Measurements from ENCODE around the gene IYD. TPM values are rescaled to one million over a fixed set of nuclear protein-coding genes. Genes with fewer than 3 reads are reported as not detected.
A peak's percentile ranks its signal among the peaks of the same experiment; 100 is the strongest.
"Not testable (repeated sequence)": the region's sequence is repeated elsewhere in the genome, so short reads cannot be mapped to it uniquely, and the experiment has no call there.

The IYD gene
- total RNA-seq, 2 donors from 2014 or later = not detected

DNA sequence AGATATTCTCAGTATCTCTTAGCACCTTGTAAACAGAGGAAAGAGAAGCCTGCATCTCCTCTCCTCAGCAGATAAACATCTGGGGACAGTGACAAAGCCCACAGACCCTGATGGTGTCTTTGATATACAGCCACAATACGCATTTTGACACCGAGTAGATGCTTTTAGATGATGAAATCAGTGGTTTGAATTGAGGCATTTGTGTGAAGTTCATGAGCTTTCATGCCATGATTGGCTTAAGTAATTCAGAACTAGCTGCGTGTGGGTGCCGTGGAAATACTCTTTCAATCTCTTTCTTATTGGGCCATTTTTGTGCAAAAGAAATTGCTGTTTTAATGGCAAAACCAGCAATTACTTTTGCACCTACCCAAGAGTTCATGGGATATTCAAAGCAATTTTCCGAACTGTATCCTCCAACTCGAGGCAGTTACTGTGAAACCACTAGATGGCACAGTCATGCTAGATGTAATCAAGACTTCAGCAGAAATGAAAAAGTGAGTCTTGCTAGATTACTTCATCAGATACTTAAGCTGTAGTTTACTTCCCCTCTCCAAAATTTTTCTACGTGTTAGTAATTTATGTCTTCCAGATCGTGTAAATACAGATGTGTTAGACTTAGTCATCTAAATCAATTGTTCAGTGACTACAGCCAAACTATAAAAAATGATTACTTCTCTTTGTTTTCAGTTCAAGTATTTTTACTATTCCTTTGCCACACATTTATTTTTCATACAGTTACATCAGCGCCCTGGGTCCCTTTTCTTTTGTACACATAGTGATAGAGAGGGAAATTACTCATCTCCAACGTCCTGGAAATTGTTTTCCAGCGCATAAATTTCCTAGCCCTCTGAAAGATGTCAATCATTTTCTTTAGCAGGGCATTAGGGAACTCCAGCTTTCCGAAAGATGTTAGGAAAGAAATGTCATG lies 49.4 kb downstream of the IYD start:
- DNase-seq (ENCODE audit: low spot score) = no peak

DNA sequence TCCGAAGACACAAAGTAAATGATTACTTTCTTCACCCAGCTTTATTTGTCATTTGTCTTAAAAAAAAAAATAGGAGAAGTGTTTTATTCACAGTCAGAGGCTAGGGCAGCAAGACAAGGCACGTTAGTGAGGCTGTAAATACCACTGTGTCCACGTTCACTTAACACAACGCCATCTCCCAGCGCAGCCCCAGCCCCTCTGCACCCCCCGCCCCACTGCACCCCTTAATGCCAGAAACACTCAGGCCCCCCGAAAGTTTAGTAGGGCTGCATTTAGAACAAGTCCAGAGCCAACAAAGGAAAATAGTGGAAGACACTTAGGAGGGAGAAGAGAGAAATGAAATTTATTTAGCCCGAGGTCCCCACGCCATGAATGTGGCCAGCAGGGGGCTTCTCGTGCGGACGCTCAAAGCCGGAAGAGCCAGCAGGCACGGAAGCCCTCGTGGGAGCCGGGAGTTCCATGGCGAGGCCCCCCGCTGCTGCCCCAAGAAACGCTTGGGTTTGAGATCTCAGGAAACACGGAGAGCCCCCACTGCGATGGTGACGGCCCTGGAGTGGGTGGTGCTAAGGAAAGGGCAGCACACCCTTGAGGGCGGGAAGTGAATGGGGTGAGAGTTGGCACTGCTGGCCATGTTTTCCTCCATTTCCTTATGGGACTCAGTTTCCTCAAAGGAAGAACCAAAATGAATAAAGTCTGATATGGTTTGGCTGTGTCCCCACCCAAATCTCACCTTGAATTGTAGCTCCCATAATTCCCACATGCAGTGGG lies 50.2 kb downstream of the IYD start:
- DNase-seq (ENCODE audit: low spot score) = peak; percentile 86
- intact Hi-C loops (cut with DNase I) = loop anchor here in 1 of 2 donors (5.0 kb wide), 1 partner anchor 398 kb away; no protein-coding TSS in a partner anchor

More for the DNA sequence above, 49.4 kb downstream of the IYD start:
- intact Hi-C loops (cut with DNase I) = loop anchor here in 1 of 2 donors (5.0 kb wide), 1 partner anchor 399 kb away; no protein-coding TSS in a partner anchor

DNA sequence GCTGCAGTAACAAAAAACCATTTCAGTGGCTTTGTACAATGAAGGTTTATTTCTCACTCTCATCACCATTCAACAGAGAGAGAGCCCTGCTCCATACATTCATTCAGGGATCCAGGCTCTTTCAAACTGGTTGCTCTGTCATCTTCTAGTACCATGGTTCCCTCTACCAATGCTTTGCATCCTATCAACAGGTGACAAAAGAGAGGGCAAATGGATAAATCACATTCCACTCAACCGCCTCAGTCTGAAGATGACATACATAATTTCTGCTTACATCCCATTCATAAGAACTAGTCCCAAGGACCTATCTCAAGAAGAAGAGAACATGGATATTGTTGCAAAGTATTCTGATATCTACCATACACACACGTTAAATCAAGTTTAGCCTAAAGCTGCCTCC lies 51.6 kb downstream of the IYD start:
- DNase-seq (ENCODE audit: low spot score) = no peak

DNA sequence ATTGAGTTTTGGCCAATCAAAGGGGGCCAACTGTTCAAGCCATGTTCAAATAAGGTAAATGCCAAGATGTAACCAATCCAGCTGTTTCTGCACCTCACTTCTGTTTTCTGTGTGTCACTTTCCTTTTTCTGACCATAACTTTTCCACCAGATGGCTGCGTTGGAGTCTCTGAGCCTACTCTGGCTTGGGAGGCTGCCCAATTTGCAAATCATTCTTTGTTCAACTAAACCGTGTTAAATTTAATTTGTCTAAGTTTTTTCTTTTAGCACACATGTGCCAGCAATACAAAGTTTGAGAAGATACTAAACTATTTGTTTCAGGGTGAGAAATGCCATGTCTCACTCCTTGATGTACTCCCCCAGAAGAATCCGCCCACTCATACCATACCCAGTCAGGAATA lies 52.1 kb downstream of the IYD start:
- intact Hi-C loops (cut with DNase I) = loop anchor here in 1 of 2 donors (10.0 kb wide), 1 partner anchor 184 kb away; no protein-coding TSS in a partner anchor
- no peak for DNase-seq (ENCODE audit: low spot score)

More for the DNA sequence above, 51.6 kb downstream of the IYD start:
- intact Hi-C loops (cut with DNase I) = loop anchor here in 1 of 2 donors (10.0 kb wide), 1 partner anchor 184 kb away; no protein-coding TSS in a partner anchor

DNA sequence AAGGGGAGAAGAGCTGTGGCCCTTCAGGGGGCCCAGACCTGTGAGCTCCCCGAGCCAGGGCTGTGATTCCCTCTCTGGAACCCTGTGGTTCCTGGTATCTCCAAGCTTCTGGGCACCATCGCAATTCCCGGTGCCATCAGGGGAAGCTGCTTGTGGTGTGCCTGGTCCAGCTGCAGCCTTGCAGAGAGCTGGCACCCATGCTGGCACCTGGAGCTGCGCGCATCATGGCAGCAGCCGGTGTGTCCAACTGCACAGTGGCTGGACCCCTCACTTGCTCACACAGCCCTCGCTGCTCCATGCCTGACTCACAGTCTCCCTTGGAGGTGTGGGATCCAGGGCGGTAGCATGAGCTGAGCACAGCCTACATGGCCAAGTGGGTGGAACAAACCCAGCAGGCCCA lies 56.7 kb downstream of the IYD start:
- no peak for DNase-seq (ENCODE audit: low spot score)
- intact Hi-C loops (cut with DNase I) = loop anchor here (5.0 to 10.0 kb wide), 2 partner anchors 179 to 387 kb away; no protein-coding TSS in a partner anchor

DNA sequence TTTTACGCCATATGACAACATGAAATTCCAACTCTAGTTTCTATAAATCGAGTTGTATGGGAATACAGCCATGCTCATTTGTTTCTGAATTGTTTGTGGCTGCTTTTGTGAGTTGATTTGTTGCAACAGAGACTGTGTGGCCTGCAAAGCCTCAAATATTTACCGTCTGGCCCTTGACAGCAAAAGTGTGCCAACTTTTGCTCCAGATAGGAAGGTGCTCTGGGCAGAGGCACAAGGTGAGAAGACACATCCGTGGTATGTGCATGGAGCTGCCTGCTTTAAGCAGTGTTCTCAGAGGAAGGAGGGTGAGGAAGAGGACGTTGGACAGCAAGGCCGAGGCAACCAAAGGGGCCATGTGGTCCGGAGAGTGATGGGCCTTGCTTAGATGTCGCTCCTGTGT lies 57.4 kb downstream of the IYD start:
- intact Hi-C loops (cut with DNase I) = loop anchor here (5.0 to 10.0 kb wide), 2 partner anchors 179 to 386 kb away; no protein-coding TSS in a partner anchor
- DNase-seq (ENCODE audit: low spot score) = no peak

DNA sequence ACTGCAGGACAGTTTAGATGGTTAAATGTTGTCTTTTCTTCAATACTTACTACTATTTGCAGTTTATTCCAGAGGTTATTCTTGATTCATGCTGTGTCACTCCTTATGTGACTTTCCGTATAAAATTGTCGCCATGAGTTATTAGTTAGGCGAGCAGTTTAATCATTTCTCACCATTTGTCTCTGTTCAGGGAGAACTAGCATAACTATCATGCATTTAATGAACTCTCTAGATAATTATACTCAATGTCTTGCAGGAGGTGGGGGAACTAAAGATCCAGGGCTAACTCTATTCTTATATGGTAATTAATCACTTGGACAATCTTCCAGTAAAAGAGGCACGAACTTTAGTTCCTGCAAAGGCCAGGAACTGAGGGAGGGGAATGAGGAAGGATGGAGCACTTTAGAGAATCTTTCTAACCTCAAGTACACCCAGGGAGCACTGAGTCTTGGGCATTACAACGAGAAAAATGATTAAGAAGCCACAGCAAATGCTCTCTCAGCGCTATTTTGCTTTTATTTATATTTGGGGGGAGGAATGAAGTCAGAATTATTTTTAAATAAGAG lies 58.3 kb downstream of the IYD start:
- no peak for DNase-seq (ENCODE audit: low spot score)
- intact Hi-C loops (cut with DNase I) = loop anchor here (5.0 to 10.0 kb wide), 2 partner anchors 178 to 385 kb away; no protein-coding TSS in a partner anchor

DNA sequence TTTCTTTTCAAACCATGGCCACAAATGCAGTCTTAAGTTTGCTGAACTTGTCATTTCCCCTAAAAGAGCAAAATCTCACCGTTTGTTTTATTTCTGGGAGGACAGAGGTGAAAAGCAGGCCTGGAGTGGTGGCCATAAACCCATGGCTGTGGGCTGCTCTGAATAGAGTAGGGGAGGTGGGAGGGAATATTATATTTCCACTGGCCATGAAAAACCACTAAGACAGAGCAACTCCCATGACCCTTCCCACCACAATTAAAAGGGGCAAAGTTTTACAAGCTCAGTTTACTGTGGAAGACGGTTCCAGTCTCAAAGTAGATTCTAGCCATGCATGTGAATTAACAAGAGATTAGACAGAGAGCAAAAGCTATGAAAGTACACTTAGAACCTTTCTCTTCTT lies 59.0 kb downstream of the IYD start:
- no peak for DNase-seq (ENCODE audit: low spot score)
- intact Hi-C loops (cut with DNase I) = loop anchor here (5.0 to 10.0 kb wide), 2 partner anchors 177 to 384 kb away; no protein-coding TSS in a partner anchor

DNA sequence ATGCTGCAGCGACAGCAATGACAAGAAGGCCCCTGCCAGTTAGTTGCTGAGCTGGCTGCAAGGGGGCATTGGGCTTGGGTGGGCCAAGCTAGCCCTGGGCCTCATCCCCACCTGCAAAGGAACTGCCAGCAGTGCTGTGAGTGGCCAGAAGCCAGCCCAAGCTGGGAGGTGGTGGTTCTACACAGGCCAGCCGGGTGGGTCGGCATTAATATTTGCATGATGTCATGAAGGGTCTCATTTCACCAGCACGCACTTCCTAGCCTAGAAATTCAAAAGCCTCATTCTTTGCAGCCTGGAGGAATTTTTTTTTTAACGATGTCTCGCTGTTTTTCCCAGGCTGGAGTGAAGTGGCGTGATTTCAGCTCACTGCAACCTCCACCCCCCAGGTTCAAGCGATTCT lies 62.0 kb downstream of the IYD start:
- intact Hi-C loops (cut with DNase I) = no loop called here
- no peak for DNase-seq (ENCODE audit: low spot score)

DNA sequence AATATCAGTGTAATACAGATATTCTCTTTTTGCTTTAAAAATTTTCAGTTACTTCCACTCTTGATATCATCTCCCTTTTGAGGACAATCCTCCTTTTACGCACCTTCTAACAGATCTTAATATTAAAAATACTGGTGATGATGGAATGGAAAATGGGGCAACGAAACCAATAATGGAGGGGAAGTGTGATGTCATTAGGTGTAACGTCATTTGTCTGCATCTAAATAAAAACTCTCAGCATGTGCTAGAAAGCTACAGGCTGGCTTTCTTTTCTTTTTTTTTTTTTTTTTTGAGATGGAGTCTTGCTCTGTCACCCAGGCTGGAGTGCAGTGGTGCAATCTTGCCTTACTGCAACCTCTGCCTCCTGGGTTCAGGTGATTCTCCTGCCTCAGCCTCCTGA lies 66.5 kb downstream of the IYD start:
- no peak for DNase-seq (ENCODE audit: low spot score)
- intact Hi-C loops (cut with DNase I) = no loop called here

DNA sequence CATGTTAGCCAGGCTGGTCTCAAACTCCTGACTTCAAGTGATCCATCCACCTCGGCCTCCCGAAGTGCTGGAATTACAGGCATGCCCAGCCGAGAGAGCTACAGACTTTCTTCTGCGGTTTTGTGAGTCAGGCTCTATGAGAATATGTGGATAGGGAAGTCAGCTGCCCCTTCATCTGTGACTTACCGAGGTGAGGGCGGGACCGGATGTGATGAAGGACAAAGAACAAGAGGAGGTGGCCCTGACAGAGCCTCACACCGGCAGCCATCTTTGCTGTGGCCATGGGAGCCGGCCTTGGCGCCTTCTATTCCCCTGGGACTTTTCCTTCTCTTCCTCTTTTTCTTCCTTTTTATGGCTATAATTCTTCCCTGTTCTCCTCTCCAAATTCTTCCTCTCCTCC lies 67.0 kb downstream of the IYD start:
- intact Hi-C loops (cut with DNase I) = no loop called here
- no peak for DNase-seq (ENCODE audit: low spot score)

DNA sequence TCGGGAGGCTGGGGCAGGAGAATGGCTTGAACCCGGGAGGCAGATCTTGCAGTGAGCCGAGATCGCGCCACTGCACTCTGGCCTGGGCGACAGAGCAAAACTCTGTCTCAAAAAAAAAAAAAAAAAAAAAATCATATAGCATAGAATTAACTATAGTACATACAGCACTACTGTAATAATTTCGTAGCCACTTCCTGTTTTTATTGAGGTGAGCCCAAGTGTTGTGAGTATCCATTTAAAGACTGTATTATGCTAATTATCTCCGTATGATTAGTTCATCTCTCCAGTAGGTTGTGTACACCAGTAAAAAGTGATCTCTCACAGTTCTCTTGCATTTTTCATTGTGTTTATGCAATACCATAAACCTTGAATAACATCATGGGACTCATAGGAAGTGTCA lies 70.6 kb downstream of the IYD start:
- intact Hi-C loops (cut with DNase I) = no loop called here
- no peak for DNase-seq (ENCODE audit: low spot score)

DNA sequence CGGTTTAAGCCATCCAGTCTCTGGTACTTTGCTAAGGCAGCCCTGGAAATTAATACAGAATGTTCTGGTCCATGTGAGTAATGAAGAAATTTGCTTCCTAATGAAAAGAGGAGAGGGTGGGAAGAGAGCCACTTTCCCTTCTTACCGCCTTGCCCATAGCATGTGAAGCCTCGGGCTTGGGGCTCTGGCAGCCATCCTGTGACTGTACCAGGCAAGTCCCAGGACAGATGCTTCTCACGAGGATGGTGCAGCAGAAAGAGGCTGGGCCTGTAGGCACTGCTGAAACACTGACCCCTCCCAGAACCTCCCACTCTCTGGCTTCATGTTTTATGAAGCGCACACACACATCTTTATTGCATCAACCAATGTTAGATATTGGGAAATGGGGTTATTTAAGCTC lies 74.8 kb downstream of the IYD start:
- no peak for DNase-seq (ENCODE audit: low spot score)
- intact Hi-C loops (cut with DNase I) = no loop called here

DNA sequence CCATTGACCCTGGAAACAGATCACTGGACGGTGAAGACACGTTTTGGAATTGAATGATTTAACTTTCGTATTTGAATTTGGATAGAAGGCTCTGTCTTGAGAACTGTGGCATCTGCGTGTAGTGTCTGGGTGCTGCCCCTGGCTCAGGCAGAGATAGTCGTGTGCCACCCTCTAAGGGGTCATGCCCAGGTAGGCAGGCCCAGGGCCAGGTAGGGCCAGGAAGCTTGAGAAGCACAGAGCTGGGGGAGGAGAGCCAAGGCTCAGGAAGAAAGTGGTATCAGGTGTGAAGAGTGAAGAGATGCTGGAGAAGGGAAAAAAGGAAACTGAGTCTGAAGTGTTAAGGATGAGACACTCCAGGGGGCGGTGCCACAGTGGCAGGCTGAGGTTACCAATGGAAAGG lies 75.5 kb downstream of the IYD start:
- intact Hi-C loops (cut with DNase I) = no loop called here
- no peak for DNase-seq (ENCODE audit: low spot score)

DNA sequence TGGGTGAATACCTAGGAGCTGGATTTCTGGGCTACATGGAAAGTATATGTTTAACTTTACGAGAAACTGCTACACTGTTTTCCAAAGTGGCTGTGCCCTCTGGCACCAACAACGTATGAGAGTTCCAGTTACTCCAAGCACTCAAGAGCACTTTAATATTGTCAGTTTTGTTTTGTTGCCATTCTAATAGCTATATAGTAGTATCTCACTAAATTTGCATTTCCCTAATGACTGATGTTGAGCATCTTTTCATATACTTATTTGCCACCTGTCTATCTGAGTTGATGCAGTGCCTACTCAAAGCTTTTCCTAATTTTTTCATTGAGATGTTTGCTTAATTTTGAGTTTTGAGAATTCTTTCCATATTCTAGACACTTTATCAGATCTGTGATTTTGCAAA lies 76.7 kb downstream of the IYD start:
- intact Hi-C loops (cut with DNase I) = no loop called here
- no peak for DNase-seq (ENCODE audit: low spot score)

DNA sequence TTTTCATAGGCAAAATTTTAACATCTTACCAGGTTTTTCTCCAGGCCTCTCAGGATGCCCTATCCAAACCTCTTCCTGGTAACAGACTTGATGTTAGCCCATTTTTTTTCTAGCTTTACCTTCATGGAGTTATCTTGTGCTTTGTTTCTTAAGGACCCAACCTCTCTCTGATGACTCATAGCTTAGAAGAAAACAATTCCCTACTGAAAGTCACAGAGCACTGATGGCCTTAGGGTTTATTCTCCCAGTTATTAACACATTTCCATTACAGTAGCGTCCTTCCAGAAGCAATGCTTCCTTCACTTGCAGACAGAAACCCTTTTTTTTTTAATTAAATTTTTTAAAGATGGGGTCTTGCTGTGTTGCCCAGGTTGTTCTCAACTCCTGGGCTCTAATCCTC lies 79.4 kb downstream of the IYD start:
- intact Hi-C loops (cut with DNase I) = no loop called here
- no peak for DNase-seq (ENCODE audit: low spot score)

DNA sequence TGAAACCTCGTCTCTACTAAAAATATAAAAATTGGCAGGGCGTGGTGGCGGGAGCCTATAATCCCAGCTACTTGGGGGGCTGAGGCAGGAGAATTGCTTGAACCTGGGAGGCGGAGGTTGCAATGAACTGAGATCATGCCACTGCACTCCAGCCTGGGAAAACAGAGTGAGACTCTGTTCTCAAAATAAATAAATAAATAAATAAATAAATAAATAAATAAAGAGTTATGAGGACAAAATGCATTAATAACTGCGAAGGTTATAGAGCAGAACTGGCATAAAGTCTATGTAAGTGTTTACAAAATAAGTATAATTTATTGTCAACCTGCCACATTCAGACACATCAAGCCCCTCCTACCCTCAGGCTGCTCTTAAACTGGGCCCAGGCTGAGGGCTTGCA lies 80.2 kb downstream of the IYD start:
- intact Hi-C loops (cut with DNase I); DNase-seq (ENCODE audit: low spot score): not testable (repeated sequence)

DNA sequence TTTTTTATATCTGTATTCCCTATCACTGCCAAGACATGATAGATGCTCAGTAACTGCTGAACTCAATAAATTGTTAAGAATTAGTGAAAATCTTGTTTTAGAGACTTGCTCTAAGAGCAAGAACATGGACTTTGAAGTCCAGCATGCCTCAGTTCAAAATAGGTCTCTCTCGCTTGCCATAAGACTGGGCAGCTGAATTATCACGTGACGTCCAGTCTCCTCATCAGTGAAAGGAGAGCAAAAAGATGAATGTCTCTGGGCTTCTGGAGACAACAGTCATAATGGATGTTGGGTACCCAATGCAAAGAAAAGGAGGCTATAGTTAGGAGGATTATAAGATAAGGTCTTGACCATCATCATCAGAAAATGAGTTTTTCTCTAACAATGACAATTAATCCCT lies 82.1 kb downstream of the IYD start:
- no peak for DNase-seq (ENCODE audit: low spot score)
- intact Hi-C loops (cut with DNase I) = loop anchor here in 1 of 2 donors (1.0 kb wide), 1 partner anchor 9 kb away; no protein-coding TSS in a partner anchor

DNA sequence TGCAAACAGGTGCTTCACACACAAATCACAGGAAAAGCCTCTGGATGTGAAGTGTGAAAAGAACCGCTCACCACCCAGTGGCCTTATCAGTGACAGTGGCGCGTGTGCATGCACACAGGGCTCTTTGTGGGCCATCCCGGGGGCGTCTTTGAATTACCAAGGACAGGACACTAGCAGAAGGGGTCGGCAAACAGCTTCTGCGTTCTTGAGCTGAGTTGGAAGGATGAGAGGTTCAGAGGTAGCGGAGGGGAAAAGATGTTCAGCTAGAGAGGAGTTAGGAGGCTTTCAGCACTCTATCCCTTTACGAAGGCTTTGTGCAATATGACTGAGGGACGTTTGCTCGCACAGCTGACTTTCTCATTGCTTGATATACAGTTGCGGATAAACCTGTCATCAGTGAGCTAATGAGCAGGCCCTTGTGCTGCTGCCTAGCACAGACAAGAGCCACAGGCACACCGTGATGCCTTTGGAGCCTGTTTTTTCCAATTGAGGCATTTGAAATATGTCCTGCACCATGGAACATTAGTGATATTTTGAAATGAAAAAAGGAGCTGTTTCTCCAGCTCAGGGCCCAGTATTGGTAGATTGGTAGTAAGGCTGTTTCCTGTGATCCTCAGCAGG lies 83.1 kb downstream of the IYD start:
- intact Hi-C loops (cut with DNase I) = loop anchor here in 1 of 2 donors (1.0 kb wide), 1 partner anchor 8 kb away; no protein-coding TSS in a partner anchor
- no peak for DNase-seq (ENCODE audit: low spot score)
